ENCODE results near the gene TUT7. TPM values are rescaled to one million over a fixed set of nuclear protein-coding genes. Genes with fewer than 3 reads are reported as not detected.

TUT7 gene
- total and polyA plus RNA-seq, 8 donors: 11.9 to 143 (median 46.2) TPM

DNA sequence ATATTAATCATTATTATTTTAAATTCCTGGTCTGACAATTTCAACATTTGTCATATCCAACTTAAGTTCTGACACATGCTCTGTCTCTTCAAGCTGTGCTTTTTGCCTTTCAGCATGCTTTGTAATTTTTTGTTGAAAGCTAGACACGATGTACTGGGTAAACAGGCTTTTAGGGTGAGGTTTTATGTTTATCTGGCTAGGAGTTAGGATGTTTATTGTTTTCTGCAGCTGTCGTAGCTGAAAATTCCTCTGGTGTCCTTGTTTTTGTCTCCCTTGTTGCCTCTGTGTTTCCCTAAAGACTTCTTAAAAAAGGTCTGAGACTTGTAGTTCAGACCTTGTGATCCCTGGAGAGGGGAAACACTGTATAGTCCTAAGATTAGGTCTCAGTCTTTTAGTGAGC, 20.6 kb downstream of the TUT7 start:
- WGBS, 5 donors: 64 to 73% (median 66%) methylated on average over 2 of the region's 2 CpGs
- Histone ChIP-seq H3K4me3 (no peak overlapping the region), H3K9me3 (no peaks in the 10 kb centered on the region), H3K27ac (no peak overlapping the region), H3K4me1 (peaks cover 0 to 1% (median 0%) of the 10 kb centered on the region in 4 donors), H3K36me3 (peaks cover 39 to 99% (median 96%) of the 10 kb centered on the region in 4 donors), H3K27me3 (no peaks in the 10 kb centered on the region)
- no peak for TF ChIP-seq CTCF (IDR thresholded peaks at IDR 0.05)
- no peak for TF ChIP-seq EP300 (IDR thresholded peaks at IDR 0.05)
- TF ChIP-seq POLR2A (IDR thresholded peaks at IDR 0.05): no peak
- no peak for TF ChIP-seq POLR2AphosphoS5 (IDR thresholded peaks at IDR 0.05)
- intact Hi-C loops (cut with DNase I; ENCODE audit: low total_unique reads): no loop called here
- no peak for DNase-seq

DNA sequence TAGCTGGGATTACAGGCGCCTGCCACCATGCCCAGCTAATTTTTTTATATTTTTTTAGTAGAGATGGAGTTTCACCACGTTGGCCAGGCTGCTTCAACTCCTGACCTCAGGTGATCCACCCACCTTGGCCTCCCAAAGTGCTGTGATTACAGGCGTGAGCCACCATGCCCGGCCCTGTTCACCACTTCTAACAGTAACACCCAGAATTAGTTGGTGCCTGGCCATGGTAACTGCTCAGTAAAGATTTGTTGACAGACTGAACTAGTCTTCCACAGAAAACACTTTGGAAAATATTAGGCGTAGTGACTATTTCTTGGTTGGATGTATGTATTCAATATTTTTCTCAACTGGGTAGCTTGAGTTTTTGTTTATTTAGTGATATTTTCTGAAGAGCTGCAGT, 24.0 kb downstream of the TUT7 start:
- WGBS, 5 donors: 85 to 93% (median 86%) methylated on average over 5 of the region's 5 CpGs
- H3K4me1 ChIP-seq: peaks cover 0 to 7% (median 0%) of the 10 kb centered on the region in 4 donors
- H3K36me3 ChIP-seq: peaks cover 32 to 99% (median 96%) of the 10 kb centered on the region in 4 donors

DNA sequence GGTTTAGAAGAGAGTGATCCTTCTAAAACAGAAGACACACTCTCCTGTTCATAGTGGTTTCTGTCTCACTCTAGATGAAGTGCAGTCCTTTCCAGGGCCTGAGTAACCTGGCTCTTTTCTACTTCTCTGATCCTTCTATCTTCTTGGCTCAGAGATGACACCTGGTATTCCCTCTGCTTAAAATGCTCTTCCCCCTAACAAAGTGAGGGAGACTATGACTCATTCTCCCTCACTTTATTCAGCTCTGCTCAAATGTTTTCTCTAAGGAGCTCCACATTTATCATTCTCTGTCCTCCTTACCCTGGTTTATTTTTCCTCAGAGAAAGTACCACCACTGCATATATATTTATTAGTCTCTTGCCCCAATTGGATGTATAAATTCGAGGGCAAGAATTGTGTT, 24.6 kb downstream of the TUT7 start:
- Histone ChIP-seq H3K4me1 (peaks cover 0 to 10% (median 1%) of the 10 kb centered on the region in 4 donors), H3K4me3 (no peak overlapping the region), H3K9me3 (no peaks in the 10 kb centered on the region), H3K27me3 (no peaks in the 10 kb centered on the region), H3K36me3 (peaks cover 30 to 99% (median 96%) of the 10 kb centered on the region in 4 donors), H3K27ac (no peak overlapping the region)
- TF ChIP-seq CTCF (IDR thresholded peaks at IDR 0.05): no peak
- no peak for DNase-seq
- intact Hi-C loops (cut with DNase I; ENCODE audit: low total_unique reads): no loop called here
- WGBS, 5 donors: 73 to 94% (median 91%) methylated on average over 1 of the region's 1 CpG

More for the DNA sequence above, 24.0 kb downstream of the TUT7 start:
- intact Hi-C loops (cut with DNase I; ENCODE audit: low total_unique reads): no loop called here
- Histone ChIP-seq H3K9me3 (no peaks in the 10 kb centered on the region), H3K4me3 (no peak overlapping the region), H3K27me3 (no peaks in the 10 kb centered on the region), H3K27ac (no peak overlapping the region)
- no peak for DNase-seq
- no peak for TF ChIP-seq POLR2A (IDR thresholded peaks at IDR 0.05)
- TF ChIP-seq EP300 (IDR thresholded peaks at IDR 0.05): no peak
- no peak for TF ChIP-seq CTCF (IDR thresholded peaks at IDR 0.05)
- TF ChIP-seq POLR2AphosphoS5 (IDR thresholded peaks at IDR 0.05): no peak

DNA sequence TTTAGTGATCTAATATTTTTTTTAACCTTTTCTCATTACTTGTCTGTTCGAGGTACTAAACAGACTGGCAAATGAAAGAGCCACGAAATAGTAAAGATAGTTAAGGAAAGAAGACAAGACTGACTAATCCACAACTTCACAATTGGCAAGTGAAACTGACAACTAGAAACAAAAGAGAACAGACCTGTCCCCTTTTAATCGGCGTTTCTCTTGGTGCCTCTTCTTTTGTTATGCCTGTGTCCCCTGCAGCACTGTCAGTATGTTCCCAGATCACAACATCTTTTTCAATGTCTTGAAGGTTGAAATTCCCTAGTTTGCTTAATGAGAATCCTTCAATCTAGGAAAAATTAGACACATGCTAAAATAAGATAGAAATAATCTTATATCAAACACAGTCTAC, 26.1 kb downstream of the TUT7 start:
- H3K4me1 ChIP-seq: peaks cover 0 to 10% (median 3%) of the 10 kb centered on the region in 4 donors
- DNase-seq: no peak
- no peak overlapping the region for H3K27ac ChIP-seq
- intact Hi-C loops (cut with DNase I; ENCODE audit: low total_unique reads): no loop called here
- no peaks in the 10 kb centered on the region for H3K27me3 ChIP-seq
- TF ChIP-seq EP300 (IDR thresholded peaks at IDR 0.05): no peak
- TF ChIP-seq POLR2A (IDR thresholded peaks at IDR 0.05): no peak
- TF ChIP-seq CTCF (IDR thresholded peaks at IDR 0.05): no peak
- no peak for TF ChIP-seq POLR2AphosphoS5 (IDR thresholded peaks at IDR 0.05)
- 71 to 79% (median 73%) methylated on average over 4 of the region's 4 CpGs for WGBS, 5 donors
- no peaks in the 10 kb centered on the region for H3K9me3 ChIP-seq
- no peak overlapping the region for H3K4me3 ChIP-seq
- H3K36me3 ChIP-seq: peaks cover 40 to 100% (median 98%) of the 10 kb centered on the region in 4 donors
